ENCODE data around the gene PUDP.
"Not testable (repeated sequence)": the region's sequence is repeated elsewhere in the genome, so short reads cannot be mapped to it uniquely, and the experiment has no call there.

The PUDP gene

DNA sequence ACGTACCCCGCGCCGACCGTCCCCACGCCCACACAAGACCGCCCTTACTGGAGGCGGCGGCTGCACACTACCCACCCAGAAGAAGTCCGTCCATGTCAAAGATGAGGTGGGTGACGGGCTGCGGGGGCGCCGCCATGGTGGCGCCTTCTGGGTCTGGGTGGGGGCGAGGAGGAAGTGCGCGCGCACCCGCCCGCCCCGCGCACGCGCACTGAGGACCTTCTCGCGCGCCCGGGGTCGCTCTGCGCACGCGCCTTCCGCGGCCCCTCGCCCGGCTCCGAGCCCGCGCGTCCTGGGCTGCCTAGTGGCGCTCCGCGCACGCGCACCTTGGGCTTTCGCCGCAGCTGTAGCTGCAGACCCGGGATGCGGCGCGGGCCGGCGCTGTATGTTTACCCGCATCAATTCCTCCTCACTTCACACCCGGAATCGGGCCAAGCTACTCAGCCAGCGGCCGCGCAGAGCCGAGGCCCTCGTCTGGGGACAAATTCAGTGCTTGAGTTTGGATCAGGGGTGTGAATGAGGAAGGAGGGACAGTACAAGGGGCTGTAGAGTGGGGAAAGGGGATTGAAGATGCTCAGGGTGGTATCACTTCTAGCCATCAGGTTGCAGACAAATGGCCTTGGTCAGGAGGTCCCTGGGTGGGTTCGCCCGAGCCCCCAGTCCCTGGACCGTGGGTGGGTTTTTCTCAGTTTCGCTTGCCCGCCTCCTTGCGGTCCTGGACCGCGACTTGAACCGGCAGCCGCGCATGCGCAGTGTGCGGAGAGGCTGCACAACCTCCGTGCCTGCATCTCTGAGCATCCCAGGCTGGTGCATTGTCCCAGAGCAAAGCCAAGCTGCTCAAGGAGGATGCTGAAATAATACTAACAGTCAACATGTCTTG lies at the start of gene PUDP:
TSS of gene PUDP (minus strand) at position 176 of the 877 bp plus-strand sequence. CDS start at position 136, 40 bp downstream.
- peak within 1 kb of the TSS; percentile 91 to 95 for H3K4me3 Mint-ChIP-seq
- H3K27me3 Mint-ChIP-seq, result no peaks in the 10 kb centered on the region
- no peaks in the 10 kb centered on the region for H3K36me3 Mint-ChIP-seq
- ATAC-seq (replicated peaks), result peak; percentile 88 to 90
- H3K9me3 Mint-ChIP-seq, result no peaks in the 10 kb centered on the region
- peaks cover 6 to 19% of the 10 kb centered on the region in 2 donors for H3K4me1 Mint-ChIP-seq
- peak within 1 kb of the TSS; percentile 96 for H3K27ac Mint-ChIP-seq
- peak; percentile 91 for DNase-seq

DNA sequence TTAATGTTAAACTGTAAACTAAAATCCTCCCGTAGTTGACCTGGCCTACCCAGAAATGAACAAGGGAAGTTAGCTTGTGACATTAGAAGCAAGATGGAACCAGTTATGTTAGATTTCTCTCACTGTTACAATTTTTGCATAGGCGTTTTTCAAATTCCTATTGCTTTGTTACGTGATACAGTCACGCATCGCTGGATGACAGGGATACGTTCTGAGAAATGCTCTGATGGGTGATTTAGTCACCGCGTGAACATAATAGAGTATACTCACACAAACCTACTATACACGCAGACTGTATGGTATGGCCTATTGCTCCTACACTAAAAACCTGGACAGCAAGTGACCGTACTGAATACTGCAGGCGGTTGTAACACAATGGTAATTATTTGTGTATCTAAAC lies 46.7 kb upstream of the PUDP start:
- peaks cover 0 to 9% of the 10 kb centered on the region in 2 donors for H3K36me3 Mint-ChIP-seq
- no peaks in the 10 kb centered on the region for H3K4me1 Mint-ChIP-seq
- no peak overlapping the region for H3K4me3 Mint-ChIP-seq
- no peaks in the 10 kb centered on the region for H3K27me3 Mint-ChIP-seq
- H3K9me3 Mint-ChIP-seq, result no peaks in the 10 kb centered on the region
- ATAC-seq (replicated peaks) (no peak), DNase-seq (no peak)
- H3K27ac Mint-ChIP-seq, result no peak overlapping the region

DNA sequence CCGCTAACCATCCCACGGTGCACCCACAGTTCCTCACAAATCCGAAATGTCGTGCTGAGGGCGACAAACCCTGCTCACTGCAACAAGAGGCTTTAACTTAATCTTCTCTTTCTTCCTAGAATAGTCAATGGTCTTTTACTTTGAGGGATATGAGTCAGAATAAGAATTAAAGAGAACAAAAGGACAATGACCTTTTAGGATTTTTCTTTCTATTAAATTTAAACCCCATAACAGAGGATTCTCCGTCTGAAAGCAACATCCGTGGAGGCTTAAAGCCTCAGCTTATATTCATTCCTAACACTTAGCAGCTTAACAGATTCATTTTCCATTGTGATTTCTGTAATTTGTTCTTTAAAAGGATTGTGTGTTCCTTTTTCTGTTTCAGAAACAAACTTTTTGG lies 44.9 kb upstream of the PUDP start:
- no peak for DNase-seq
- H3K4me1 Mint-ChIP-seq, result no peaks in the 10 kb centered on the region
- no peak overlapping the region for H3K27ac Mint-ChIP-seq
- ATAC-seq (replicated peaks), result no peak
- no peak overlapping the region for H3K4me3 Mint-ChIP-seq
- peaks cover 0 to 9% of the 10 kb centered on the region in 2 donors for H3K36me3 Mint-ChIP-seq
- no peaks in the 10 kb centered on the region for H3K9me3 Mint-ChIP-seq
- H3K27me3 Mint-ChIP-seq, result no peaks in the 10 kb centered on the region

DNA sequence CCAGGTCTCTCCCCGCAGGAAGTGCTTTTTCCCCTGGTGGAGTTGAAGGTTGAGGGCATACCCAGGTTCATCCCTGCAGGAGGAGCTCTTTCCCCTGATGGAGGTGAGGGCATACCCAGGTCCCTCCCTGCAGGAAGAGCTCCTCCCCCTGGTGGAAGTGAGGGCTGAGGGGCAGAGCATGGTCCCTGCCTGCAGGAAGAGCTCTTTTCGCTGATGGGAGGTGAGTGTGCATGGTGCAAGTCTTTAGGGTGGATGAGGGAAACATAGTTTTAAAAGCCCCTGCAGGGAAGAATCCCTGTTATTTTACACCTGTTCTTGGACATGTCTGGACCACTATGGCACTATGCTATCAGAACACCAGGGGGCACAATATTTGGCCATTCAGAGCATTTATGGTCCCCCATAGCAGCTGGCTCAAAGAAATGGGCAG lies 43.7 kb upstream of the PUDP start:
- H3K27ac Mint-ChIP-seq, result no peak overlapping the region
- peaks cover 0 to 4% of the 10 kb centered on the region in 2 donors for H3K36me3 Mint-ChIP-seq
- no peaks in the 10 kb centered on the region for H3K4me1 Mint-ChIP-seq
- H3K27me3 Mint-ChIP-seq, result no peaks in the 10 kb centered on the region
- H3K9me3 Mint-ChIP-seq, result no peaks in the 10 kb centered on the region
- ATAC-seq (replicated peaks) (peak in 1 of 2 donors; percentile 41), DNase-seq (no peak)
- H3K4me3 Mint-ChIP-seq, result no peak overlapping the region

DNA sequence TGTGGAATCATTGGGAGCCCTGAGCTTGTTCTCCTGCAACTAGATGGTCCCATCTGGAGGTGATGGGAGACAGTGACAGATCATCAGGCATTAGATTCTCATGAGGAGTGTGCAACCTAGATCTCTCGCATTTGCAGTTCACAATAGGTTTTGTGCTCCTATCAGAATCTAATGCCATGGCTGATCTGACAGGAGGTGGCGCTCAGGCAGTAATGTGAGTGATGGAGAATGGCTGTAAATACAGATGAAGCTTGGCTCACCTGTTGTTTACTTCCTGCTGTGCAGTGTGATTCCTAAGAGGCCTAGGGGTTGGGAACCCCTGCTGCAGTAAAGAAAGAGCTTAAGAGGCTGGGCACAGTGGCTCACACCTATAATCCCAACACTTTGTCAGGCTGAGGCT lies 42.2 kb upstream of the PUDP start:
- Mint-ChIP-seq H3K4me1 (no peaks in the 10 kb centered on the region), H3K36me3 (peaks cover 0 to 3% of the 10 kb centered on the region in 2 donors), H3K4me3 (no peak overlapping the region), H3K9me3 (no peaks in the 10 kb centered on the region), H3K27me3 (no peaks in the 10 kb centered on the region), H3K27ac (no peak overlapping the region)
- ATAC-seq (replicated peaks), result no peak
- DNase-seq, result no peak

DNA sequence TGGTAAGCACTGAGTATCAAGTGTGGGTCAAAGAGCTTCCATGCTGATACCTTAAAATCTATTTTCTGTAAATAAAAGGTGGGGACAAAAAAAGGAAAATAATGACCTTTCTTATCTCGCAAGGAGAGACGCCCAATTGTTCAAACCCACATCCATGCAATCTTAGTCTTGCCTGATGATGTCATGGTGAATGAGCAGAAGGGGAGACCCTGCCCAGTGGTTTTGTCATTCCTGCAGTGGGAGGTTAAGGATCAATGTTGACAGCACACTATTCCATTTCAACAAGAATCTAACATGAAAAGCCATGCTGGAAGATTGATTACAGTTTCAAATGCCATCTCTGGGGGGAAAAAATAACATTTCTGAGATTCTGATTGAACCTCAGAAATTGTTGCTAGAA lies 40.7 kb upstream of the PUDP start:
- ATAC-seq (replicated peaks) (no peak), DNase-seq (no peak)
- no peaks in the 10 kb centered on the region for H3K4me1 Mint-ChIP-seq
- no peak overlapping the region for H3K4me3 Mint-ChIP-seq
- no peaks in the 10 kb centered on the region for H3K9me3 Mint-ChIP-seq
- H3K36me3 Mint-ChIP-seq, result peaks cover 0 to 3% of the 10 kb centered on the region in 2 donors
- H3K27me3 Mint-ChIP-seq, result no peaks in the 10 kb centered on the region
- no peak overlapping the region for H3K27ac Mint-ChIP-seq

DNA sequence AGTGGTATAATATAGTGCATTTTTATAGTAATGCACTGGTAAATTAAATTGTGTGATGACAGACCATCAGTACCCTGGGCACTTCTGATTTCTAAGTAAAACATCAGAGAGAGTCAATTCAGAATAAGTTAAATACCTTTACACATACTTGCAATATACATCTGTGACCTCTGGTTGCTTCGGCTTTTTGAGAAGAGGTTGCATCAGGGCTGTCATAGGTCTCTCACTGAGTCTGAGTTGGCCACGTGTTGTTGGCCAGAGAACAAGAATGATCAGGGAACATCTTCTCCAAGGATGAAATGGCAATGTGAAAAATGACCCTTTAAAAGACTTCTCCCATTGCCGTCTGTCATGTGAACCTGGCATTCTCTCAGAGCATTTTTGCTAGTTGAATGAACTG lies 36.9 kb upstream of the PUDP start:
- H3K4me1 Mint-ChIP-seq, result peaks cover 0 to 4% of the 10 kb centered on the region in 2 donors
- ATAC-seq (replicated peaks), result no peak
- DNase-seq, result no peak
- no peaks in the 10 kb centered on the region for H3K9me3 Mint-ChIP-seq
- H3K36me3 Mint-ChIP-seq, result peaks cover 0 to 13% of the 10 kb centered on the region in 2 donors
- no peak overlapping the region for H3K4me3 Mint-ChIP-seq
- no peaks in the 10 kb centered on the region for H3K27me3 Mint-ChIP-seq
- H3K27ac Mint-ChIP-seq, result no peak overlapping the region

DNA sequence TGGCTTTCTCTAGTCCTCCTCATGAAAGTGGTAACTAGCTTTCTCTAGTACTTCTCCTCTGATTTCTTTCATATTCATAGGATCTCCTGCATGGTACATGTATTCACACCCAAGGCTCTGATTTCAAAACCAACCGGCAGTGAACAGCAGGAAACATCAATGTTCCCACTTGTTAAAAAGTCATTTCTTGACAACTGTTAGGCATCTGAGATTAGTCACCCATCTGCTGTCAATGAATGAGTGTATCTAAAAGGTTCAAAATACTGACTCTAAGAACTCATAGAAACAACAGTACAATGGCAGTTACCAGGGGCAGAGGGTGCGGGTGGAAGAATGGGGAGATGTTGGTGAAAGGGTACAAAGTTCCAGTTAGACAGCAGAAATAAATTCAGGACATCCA lies 31.5 kb upstream of the PUDP start:
- Mint-ChIP-seq H3K4me3 (no peak overlapping the region), H3K27me3 (no peaks in the 10 kb centered on the region), H3K9me3 (peaks cover 5 to 11% of the 10 kb centered on the region in 2 donors), H3K36me3 (peaks cover 7 to 29% of the 10 kb centered on the region in 2 donors), H3K27ac (no peak overlapping the region), H3K4me1 (peaks cover 0 to 4% of the 10 kb centered on the region in 2 donors)
- DNase-seq (no peak), ATAC-seq (replicated peaks) (no peak)

DNA sequence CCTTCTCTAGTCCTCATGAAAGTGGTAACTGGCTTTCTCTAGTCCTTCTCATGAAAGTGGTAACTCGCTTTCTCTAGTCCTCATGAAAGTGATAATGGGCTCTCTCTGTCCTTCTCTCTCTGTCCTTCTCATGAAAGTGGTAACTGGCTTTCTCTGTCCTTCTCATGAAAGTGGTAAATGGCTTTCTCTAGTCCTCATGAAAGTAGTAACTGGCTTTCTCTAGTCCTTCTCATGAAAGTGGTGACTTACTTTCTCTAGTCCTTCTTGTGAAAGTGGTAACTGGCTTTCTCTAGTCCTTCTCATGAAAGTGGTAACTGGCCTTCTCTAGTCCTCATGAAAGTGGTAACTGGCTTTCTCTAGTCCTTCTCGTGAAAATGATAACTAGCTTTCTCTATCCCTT lies 30.9 kb upstream of the PUDP start:
- Mint-ChIP-seq H3K9me3 (peaks cover 5 to 11% of the 10 kb centered on the region in 2 donors), H3K36me3 (peaks cover 7 to 30% of the 10 kb centered on the region in 2 donors)
- ATAC-seq (replicated peaks); H3K27ac Mint-ChIP-seq; DNase-seq; H3K27me3 Mint-ChIP-seq; H3K4me1 Mint-ChIP-seq; H3K4me3 Mint-ChIP-seq: not testable (repeated sequence)

DNA sequence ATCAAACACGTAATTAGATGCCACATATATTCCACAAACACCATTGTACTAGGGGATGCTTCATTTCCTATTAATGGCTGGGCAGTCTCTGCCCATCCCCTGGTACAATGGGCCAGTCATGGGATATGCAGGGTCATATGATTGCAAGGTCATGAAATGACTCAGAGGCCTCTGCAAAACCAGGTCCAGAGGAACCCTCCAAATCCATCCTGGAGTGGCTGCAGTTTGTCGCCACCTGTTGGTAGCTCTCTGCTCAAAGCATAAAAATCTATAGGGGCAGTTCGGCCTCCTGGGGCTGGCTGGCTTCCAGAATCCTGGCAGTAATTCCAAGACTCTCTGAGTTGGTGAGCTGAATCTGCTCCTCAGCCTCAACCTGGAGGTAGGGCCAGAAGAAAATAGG lies 22.9 kb upstream of the PUDP start:
- Mint-ChIP-seq H3K4me1 (no peaks in the 10 kb centered on the region), H3K36me3 (peaks cover 2 to 28% of the 10 kb centered on the region in 2 donors), H3K27ac (no peak overlapping the region), H3K9me3 (peaks cover 5 to 12% of the 10 kb centered on the region in 2 donors), H3K4me3 (no peak overlapping the region), H3K27me3 (no peaks in the 10 kb centered on the region)
- no peak for DNase-seq
- peak in 1 of 2 donors; percentile 34 for ATAC-seq (replicated peaks)

DNA sequence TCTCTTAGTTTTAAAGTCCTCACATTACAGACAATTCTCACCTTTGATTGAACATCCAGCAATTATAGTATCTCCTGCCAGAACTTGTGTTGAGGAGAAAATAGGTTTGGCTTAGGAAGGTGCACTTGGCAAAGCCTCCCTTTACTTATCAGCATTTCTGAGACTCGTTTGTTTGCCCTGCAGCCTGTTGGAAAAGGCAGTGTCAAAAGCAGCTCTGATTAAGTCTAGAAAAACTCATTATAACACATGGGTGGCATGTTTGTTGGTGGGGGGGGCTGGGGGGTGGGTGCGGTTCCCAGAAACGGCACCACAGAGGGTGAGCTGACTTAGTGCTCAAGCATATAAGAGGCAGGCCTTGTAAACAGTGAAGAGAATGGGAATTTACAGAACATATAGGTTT lies 21.7 kb upstream of the PUDP start:
- DNase-seq, result no peak
- H3K36me3 Mint-ChIP-seq, result peaks cover 1 to 20% of the 10 kb centered on the region in 2 donors
- no peaks in the 10 kb centered on the region for H3K4me1 Mint-ChIP-seq
- H3K27ac Mint-ChIP-seq, result no peak overlapping the region
- no peak overlapping the region for H3K4me3 Mint-ChIP-seq
- H3K9me3 Mint-ChIP-seq, result peaks cover 2 to 8% of the 10 kb centered on the region in 2 donors
- H3K27me3 Mint-ChIP-seq, result no peaks in the 10 kb centered on the region
- ATAC-seq (replicated peaks), result no peak

DNA sequence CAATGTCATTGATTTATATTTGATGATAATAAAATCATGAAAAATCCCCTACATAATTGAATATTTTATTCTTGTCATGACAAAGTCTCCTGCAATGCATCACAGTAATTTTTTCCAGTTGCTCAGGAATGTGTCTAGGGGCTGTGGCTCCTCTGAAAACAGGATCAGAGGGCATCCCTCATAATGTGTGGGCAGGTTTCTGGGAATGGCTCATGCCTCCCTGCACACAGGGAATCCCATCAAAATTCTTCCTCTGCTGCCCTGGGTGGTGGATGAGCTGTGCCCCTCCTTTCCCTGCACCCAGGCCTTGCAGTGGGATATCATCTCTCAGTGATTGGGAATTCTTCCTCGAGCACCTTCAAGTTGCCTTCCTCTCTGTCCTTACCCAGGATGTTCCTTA lies 20.4 kb upstream of the PUDP start:
- Mint-ChIP-seq H3K4me3 (no peak overlapping the region), H3K27ac (no peak overlapping the region), H3K4me1 (no peaks in the 10 kb centered on the region), H3K9me3 (peaks cover 2 to 8% of the 10 kb centered on the region in 2 donors), H3K27me3 (no peaks in the 10 kb centered on the region), H3K36me3 (peaks cover 1 to 14% of the 10 kb centered on the region in 2 donors)
- no peak for ATAC-seq (replicated peaks)
- DNase-seq, result no peak

DNA sequence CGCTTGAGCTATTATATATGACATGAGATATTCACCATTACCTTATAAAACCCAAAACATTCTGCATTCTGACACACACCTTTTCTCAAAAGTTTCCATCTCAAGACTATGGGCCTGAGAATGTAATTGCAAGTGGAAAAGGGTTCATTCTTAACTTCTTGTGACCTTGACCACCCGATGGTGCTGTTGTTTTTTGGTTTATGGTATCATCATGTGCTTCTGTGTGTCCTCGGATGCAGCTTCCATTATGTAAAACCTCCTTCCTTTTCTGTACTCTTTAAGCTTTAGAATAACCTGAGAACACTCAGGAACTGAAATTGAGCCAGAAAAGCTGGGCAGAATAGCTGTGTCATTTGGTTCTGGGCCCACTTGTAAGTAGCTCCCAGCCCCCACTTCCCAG lies 16.2 kb upstream of the PUDP start:
- Mint-ChIP-seq H3K4me1 (no peaks in the 10 kb centered on the region), H3K36me3 (peaks cover 1 to 7% of the 10 kb centered on the region in 2 donors), H3K4me3 (no peak overlapping the region), H3K27ac (no peak overlapping the region), H3K9me3 (peaks cover 0 to 2% of the 10 kb centered on the region in 2 donors), H3K27me3 (no peaks in the 10 kb centered on the region)
- no peak for ATAC-seq (replicated peaks)
- DNase-seq, result no peak

DNA sequence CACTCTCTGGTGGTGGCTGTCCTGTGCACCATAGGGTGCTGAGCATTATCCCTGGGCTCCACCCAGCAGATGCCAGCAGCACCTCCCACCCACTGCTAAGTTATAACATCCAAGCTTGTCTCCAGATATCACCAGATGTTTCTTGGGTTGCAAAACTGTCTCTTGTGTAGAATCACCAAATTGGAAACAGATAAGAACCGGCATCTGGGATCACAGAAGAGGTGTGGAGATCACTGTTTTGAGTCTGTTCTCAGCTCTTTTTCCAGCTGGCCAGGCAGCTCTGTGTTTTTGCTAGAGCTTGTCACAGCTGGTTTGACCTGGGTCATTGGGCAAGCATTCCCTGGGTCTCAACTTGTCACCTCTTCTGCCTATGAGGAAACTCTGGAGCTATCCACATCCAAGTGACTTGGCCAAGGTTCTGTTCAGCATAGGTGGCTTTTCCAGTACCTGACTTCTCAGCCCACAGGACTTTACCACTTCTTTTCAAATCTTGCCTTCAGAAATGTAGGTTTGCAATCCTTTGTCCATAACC lies 15.3 kb upstream of the PUDP start:
- ATAC-seq (replicated peaks) (no peak), DNase-seq (no peak)
- Mint-ChIP-seq H3K27me3 (no peaks in the 10 kb centered on the region), H3K4me3 (no peak overlapping the region), H3K4me1 (no peaks in the 10 kb centered on the region), H3K9me3 (no peaks in the 10 kb centered on the region), H3K36me3 (peaks cover 1 to 4% of the 10 kb centered on the region in 2 donors), H3K27ac (no peak overlapping the region)

Measured in stimulated activated naive B cell treated with anti-CD40 and anti-IgM and Interleukin-4, amounts not matched to agents 10 μg/mL and 1 μg/mL and 100 μg/mL, for 72 hours (primary cell).